Fibroblast of skin of left quadriceps (primary cell): Measurements from ENCODE around the gene SDR42E2.
A peak's percentile ranks its signal among the peaks of the same experiment; 100 is the strongest.
"Not testable (repeated sequence)": the region's sequence is repeated elsewhere in the genome, so short reads cannot be mapped to it uniquely, and the experiment has no call there.

Experiments
- DNase-seq, 2 experiments: peaks; one replicate each; pipeline ENCODE4 v3.0.0-alpha.2; 2013; ENCODE audit warnings: low read depth in 2 of 2

Gene SDR42E2

DNA sequence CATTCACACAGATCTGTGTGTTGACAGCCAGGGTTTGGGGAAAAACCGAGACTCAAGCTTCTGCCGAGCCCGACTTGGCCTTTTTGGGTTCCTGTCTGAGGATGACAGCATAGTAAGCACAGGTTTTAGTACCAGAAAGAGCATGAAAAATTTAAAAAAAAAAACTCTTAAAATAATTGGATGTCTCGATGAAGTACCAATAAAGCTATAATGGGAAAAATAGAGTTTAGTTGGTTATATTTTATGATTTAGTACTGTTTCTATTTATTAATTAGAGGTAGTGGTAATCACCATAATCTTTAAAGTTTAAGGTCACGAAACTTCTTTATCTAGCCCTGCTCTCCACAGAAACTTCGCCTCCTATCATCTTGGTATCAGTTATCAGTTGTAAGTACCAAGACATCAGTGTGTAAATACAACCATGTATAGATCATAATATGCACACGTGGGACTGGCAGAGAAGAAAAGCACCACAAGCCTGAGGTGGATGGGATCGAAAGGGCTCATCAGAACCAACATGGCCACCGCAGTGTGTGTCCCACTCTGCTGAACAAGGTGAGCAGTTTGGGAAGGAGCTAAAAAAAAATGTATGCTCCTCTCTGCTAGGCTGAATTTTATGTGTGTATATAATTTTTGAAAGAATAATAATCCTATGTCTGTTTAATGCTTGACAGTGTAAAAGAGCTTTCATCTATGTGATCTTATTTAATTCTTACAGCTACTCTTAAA is 29.4 kb downstream of the SDR42E2 start:
- no peak for DNase-seq

DNA sequence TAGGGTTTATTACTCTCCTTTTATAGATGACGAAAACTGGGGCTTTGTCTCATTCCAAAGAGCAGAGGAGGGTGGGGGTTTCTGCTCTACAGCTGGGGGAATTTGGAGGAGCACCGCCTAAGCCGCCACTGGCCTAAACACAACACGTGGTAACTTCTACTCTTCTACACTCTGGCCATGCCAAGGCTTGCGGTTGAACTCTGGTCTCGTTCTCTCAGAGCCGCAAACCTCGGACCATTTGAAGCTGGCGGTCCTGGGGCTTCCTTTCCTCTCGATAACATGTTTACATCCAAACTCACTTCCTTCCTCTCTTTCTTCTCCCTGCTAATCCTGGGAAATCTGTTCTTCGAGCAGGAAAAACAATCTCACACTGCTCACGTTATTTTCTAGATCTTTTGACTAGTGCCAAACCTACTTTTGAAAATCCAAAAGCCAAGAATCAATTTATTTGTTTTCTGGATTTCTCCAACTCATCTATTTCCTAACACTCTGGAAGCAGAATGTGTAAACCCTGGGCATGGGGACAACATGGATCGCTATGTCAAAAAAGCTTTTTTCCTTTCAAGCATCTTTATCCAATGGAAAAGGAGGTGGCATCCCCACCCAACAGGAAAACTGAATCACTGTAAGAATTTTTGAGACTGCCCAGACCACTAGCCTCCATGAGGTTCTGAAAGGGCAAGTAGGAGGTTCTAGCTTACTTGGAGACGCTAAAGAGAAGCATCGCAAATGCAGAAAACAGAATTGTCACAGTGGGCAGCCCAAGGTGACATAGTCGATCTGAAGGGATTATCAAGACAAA is 30.2 kb downstream of the SDR42E2 start:
- peak; percentile 64 to 67 for DNase-seq

DNA sequence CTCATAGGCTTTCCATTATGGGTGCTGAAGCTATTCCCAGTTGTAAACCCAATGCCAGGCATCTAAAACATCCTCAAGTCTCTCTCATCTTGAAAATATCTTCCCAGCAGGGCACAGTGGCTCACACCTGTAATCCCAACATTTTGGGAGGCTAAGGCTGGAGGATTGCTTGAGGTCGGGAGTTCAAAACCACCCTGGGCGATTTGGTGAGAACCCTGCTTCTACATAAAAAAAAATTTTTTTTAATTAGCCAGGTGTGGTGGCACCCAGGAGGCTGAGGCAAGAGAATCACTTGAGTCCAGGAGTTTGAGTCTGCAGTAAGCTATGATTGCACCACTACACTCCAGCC is 30.7 kb downstream of the SDR42E2 start:
- DNase-seq: no peak

DNA sequence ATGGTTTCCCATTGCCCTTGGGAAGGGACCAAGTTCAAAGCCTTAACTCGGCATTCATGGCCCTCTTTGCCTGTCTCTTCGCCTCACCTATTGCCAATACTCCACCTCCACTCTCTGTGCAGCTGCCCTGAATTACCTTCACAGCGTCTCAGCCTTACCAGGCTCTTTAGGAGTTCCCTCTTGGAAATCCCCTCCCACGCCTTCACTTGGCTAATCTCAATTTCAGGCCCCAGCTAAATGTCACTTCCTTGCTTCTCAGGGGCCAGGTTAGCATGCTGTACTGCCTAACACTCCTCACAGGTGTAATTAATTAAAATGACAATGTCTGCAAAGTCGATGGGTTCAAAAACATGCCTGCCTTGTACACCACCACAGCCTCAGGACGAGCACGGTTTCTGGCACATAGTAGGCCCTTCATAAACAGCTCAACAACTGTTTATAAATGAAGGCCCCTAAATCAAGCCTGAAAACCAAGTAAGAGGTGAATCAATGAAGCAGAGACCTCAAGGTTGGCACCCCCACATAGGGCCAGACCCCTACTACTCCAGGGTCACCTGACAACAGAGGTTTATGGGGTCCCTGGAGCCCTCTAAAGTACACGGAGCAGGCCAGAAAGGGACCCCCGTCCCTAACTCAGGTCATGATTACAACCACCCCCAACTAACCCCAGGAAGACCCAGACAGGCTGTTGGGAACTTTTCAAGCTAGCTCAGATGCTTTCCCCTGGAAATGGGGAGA is 32.6 kb downstream of the SDR42E2 start:
- no peak for DNase-seq

DNA sequence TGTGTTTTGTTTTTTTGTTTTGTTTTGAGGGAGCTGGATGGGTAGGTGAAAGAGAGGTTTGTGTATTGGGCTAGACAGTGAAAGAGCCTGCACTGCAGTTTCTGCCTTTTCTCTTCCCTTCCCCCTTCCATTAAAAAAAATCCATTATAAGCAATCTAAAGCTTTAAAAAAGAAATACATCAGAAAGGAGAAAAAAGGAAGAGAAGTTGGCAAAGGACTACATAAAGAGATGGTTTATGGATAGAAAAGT is 33.1 kb downstream of the SDR42E2 start:
- DNase-seq: no peak

DNA sequence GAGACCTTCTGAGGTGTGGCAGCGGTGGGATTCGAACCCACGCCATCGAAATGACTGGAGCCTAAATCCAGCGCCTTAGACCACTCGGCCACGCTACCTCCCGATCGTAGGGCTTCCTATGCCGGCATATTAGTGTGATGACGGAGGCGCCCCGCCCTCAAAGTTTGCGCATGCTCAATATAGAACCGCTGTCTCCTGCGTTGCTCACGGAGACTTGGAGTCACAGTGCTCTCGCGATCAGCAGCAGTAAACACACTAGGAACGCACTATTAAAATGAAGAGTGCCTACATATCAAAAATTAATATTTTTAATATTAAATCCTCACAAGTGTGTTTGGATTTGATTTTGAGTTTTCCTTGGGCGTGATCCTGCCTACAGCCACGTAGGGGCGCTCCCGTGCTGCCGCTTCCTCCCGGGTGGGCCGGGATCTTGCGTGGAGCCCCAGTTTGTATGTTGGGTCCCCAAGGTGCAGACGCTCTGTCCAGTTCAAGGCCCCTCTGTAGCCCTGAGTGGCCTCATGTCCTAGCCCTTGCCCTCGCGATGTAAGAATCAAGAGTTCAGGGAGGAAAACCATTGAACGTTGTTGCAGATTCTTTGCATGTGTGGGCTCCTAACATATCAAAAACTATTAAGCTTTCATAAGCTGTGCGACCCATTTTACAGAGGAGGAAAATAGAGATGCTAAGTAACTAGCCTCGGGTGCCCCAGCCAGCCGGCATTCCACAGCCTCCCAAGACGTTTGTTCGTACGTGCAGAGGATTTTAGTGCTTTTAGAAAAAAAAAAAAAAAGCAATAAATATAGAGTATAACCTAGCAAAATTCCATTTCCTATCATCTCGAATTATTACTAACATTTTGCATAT is 33.6 kb downstream of the SDR42E2 start:
- peak; percentile 77 to 78 for DNase-seq

DNA sequence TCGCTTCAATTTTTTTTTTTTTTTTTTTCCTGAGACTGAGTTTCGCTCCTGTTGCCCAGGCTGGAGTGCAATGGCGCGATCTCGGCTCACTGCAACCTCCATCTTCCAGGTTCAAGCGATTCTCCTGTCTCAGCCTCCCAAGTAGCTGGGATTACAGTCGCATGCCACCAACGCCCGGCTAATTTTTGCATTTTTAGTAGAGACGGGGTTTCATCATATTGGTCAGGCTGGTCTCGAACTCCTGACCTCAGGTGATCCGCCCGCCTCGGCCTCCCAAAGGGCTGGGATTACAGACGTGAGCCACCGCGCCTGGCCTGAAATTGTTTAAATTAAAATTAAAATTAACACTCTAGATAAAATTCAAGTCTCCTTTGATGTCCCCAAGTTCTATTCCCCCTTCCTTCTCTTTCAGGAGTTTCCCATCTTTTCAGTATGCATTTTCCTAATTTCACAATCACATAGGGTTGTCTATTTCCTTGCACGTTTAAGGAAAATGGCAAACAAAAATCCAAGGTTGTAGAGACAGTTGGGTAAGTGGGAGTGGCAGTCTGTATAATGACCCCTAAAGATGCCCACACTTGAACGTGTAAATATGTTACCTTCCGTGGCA is 34.4 kb downstream of the SDR42E2 start:
- not testable (repeated sequence) for DNase-seq

DNA sequence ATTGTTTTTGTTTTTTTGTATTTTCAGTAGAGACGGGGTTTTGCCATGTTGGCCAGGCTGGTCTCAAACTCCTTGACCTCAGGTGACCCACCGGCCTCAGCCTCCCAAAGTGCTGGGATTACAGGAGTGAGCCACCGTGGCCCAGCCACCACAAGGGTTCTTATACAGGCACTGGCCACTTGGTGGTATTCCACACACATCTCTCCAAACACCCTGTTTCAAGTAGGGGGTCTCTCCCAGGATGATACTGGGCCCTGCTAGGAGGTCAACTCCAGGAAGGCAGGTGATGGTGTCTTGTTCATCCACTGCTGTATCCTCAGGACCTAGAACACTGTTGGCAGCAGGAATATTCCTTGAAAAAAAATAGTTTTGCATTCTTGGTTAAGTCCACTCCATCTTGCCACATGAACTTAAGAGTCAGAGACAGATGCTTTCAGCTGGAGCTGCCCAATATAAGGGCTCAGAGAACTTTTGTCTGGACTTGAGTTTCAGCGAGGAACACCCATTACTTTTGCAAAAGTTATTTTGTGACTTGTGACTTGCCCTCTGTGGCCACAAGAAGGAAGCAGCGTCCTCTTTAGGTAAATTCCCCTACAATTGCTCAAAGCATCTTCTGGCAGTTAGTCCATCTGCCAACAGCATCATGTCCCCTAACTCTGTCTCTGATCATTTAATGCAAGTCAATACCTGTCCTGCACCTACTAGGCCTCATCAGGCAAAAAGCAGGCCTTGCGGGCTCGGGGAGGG is 36.4 kb downstream of the SDR42E2 start:
- no peak for DNase-seq

DNA sequence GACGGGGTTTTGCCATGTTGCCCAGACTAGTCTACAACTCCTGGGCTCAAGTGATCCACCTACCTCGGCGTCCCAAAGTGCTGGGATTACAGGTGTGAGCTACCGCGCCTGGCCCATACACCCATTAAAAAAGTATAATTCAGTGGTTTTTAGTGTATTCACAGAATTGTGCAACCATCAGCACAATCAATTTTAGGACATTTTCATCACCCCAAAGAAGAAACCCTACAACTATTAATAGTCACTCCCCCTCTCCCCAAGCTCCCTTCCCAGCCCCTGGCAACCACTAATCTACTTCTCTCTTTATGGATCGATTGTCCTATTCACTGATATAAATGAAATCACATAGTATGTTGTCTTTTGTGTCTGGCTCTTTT is 39.9 kb downstream of the SDR42E2 start:
- no peak for DNase-seq

DNA sequence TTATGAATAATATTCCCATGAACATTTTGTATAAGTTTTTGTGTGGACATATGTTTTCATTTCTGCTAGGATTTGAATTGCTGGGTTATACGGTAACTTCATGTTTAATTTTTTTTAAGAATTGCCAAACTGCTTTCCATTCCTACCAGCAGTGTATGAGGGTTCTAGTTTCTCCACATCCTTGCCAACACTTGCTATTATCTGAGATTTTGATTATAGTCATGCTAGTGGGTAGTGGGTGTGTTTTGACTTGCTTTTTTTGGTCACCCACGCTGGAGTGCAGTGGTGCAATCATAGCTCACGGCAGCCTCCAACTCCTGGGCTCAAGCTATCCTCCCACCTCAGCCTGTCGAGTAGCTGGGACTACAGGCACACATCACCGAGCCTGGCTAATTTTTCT is 40.8 kb downstream of the SDR42E2 start:
- no peak for DNase-seq

DNA sequence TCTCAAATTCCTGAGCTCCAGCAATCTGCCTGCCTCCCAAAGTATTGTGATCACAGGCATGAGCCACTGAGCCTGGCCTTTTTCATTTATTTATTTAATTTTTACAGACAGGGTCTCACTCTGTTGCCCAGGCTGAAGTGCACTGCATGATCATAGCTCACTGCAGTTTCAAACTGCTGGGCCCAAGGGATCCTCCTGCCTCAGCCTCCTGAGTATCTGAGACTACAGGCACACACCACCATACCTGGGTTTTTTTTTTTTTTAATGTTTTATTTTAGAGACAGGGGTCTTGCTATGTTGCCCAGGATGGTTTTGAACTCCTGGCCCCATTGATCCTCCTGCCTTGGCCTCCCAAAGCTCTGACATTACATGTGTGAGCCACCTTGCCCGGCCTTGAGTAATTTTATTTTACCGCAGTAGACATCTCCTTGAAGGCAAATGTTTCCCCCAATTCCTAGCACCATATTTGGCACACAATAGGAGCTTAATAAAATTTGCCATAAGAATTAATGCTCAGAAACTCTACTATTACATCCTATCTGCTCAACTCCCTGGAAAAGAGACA is 41.9 kb downstream of the SDR42E2 start:
- DNase-seq: no peak

DNA sequence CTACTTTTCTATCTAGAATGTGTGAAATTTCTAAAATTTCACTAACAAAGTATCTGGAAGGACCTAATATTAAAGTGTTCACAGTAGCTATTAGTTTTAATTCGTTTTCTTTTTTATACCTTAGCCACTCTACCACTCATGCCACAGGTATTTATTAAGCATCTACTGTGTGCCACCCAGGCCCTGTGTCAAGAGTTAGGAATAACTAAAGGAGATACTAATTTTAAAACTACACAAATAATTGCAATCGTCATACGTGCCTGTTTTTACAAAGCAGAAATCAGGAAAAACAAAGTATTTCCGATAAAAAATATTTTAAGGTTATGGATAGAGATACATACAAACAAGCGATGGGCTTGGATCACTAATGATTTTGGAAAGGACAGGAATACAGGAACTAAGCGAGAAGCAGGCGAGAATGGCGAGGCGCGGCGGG is 43.3 kb downstream of the SDR42E2 start:
- no peak for DNase-seq

DNA sequence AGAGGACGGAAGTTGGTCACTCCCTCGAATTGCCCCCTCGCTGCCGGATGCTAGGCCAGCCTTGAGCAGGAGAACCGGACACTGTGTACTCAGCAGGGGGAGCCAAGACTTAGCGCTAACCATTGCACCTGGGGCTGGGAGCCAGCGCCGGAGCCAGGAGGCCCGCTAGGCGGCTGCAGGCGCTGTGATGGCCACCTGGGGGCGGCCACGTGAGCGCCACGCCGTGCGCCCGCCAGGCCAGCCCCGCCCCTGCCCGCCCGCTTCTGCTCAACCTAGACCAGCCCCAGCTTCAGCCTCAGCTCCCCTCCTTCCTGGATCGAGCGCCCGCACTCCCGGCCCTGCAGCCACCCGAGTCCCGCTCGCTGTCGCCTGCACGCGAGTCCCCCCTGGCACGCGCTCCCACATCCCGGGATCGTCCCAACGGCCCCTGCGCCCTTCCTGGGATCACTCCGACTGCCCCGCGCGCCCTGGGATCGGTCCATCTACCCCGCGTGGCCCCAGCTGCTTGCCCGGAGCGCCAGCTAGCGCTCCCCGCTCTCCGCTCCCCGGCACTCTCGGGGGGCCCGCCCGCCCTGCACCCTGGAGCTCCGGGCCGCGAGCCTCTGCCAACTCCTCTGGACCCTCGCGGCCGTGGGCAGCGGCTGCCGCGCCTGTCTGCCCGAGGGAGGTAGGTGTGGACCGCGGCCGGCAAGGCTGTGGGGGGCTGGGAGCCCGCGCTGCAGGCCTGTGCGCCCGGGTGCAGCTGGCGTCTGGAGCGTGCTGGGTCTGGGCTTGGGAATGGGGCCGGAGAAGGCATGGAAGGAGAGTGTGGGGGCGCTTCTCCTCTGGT is 43.9 kb downstream of the SDR42E2 start, which contains the start of gene EEF2K:
EEF2K (plus strand) TSS at position 266 of the 829 bp plus-strand sequence. CDS start 19,452 bp downstream, outside the sequence.
- DNase-seq: peak; percentile 78 to 82

DNA sequence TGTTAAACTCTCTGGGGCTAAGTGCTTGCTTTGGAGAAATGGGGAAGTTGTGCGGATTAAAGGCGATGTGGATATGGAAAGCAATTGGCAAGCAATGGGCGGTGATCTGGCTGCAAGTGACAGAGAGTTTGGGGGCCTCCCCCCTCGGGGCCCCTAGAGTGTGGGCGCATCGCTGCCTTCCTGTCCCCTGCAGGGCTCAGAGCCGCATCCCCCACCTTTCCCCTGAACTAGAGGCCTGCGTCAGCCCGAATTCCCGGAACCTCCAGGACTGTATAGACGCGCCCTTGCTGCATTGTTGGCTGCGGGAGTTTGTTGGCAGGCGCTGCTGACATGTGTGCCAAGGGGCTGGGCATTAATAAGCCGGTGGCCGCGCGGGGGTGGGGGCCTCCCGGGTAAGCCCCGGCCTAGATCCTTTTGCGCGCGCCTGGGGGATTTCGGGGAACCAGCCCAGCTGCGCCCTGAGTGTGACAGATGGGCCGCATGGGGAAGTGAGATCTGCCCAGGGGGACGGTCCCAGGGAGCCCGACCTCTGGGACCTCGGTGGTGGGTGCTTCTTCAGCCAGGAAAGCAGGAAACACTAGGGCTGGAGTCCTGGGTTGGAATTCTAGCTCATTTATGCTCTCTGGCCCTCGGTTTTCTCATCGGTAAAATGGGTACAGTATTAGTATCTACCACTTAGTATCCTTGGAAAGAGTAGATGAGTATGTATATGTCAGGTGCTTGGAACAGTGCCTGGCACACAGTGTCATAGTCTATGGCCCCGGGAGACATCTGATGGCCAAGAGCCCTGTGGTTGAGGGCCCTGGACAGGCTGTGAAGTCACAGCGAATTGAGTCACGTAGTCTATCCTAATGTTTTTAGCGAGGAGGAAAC is 44.8 kb downstream of the SDR42E2 start:
- DNase-seq: no peak

DNA sequence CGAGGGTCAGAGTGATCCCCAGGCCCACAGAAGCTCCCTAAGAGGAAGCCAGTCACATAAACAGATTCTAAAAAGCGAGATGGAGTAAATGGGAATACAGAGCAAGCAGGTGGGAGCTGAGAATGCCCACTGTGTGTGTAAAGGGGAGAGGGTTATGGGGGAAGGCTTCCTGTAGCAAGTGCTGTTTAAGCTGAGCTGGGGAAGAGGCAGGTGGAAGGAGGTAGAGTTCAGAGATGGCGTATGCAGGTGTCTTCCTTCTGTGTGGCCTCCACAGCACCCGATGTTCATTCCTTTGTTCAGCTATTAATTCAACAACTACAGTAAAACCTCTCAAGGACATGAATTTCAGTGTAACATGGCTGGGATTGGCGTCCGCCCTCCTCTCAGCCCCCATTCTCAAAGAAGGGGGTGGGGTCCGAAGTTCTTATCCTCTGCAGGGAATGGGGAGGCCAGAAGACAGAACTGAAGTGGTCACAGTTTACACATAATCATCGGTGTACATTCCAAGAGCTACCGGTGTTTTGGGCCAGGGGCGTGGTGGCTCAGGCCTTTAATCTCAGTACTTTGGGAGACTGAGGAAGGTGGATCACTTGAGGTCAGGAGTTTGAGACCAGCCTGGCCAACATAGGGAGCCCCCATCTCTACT is 45.5 kb downstream of the SDR42E2 start:
- no peak for DNase-seq

DNA sequence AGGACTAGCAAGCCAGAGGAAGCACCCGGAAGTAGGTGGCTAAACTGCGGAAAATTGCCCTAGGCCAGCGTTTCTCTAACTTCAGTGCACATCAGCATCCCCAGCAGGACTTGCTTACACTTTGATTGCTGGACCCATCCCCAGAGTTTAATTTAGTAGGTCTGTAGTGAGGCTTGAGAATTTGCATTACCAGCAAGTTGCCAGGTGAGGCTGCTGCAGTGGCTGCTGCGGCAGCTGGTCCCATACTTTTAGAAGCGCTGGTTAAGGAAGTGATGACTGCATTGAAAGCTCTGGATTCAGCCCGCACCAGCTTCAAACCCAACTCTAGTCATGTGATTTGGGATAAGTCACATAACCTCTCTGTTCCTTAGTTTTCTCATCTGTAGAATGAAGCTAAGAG is 48.0 kb downstream of the SDR42E2 start:
- DNase-seq: no peak

DNA sequence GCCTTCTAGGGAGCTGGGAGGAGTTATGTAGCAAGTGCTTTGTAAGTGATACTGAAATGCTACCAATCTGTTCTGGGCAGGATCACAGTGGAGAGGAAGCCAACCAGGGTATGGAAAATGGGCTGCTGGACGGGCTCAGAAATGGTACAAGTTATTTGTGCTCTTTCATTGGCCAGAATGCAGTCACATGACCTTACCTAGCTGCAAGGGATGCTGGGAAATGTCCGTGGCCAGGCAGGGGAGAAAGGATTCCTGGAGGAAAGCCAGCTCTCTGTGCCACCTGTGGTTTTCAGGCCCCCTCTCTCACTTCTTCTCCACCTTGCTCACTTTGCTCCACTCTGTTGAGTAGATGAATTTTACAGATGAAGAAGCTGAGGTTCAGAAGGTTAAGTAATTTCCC is 48.5 kb downstream of the SDR42E2 start:
- DNase-seq: no peak

DNA sequence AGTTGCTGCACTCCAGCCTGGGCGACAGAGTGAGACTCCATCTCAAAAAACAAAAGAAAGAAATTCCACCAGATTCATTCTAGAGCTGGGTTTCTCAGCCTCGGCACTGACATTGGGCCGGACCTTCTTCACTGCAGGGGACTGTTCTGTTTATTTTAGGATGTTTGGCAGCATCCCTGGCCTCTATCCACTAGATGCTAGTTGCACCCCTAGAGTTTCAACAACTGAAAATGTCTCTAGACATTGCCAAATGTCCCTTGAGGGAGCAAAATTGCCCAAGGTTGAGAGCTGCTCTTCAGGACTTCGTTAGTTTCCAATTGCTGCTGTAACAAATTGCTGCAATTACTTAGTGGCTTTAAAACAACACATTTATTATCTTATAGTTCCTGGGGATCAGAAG is 50.9 kb downstream of the SDR42E2 start:
- DNase-seq: no peak
